PC-9 (cell line): ENCODE measurements around the gene GMEB1. TPM values are rescaled to one million over a fixed set of nuclear protein-coding genes. Genes with fewer than 3 reads are reported as not detected.
"Not testable (repeated sequence)": the region's sequence is repeated elsewhere in the genome, so short reads cannot be mapped to it uniquely, and the experiment has no call there.

Experiments used
- BruUV-seq: library from RNA; stranded (reverse); fragments of 400-500 nt; replicated peaks from 2 replicates; lab custom pipeline; 2021; lab: Mats Ljungman, UMichigan
- CTCF ChIA-PET: fragments of 300-600 bp; sonication (Branson Sonifier 250); formaldehyde crosslinking; loops from one replicate; lab custom pipeline; 2022; ENCODE audit warnings: antibody characterized with exemption; lab: Charles Lee
- POLR2A ChIA-PET: fragments of 300-600 bp; sonication (Branson Sonifier 250); formaldehyde crosslinking; loops from one replicate; lab custom pipeline; 2022; ENCODE audit warnings: antibody characterized with exemption; ENCODE audit not compliant: unreplicated experiment; lab: Charles Lee
- DNase-seq, 2 experiments: peaks; one replicate each; pipeline versions ENCODE4 v3.0.0 to v3.0.0-alpha.2; 2015 to 2022; ENCODE audit warnings: mixed read lengths in 1 of 2
- H2AFZ ChIP-seq: fragments of 200-600 bp; sonication (generic); 2 replicates; pipeline ENCODE4 v1.8.1; 2017; ENCODE audit warnings: antibody characterized with exemption
- H3F3A ChIP-seq: fragments of 200-600 bp; sonication (generic); 2 replicates; pipeline ENCODE4 v1.8.1; 2017; ENCODE audit warnings: antibody characterized with exemption, mild to moderate bottlenecking, low read depth; ENCODE audit not compliant: insufficient read depth
- H3K27ac ChIP-seq: fragments of 200-600 bp; sonication (generic); 2 replicates; pipeline ENCODE4 v1.6.1; 2016; ENCODE audit warnings: mixed run types
- H3K27me3 ChIP-seq: fragments of 200-600 bp; sonication (generic); 2 replicates; pipeline ENCODE4 v1.6.1; 2016; ENCODE audit warnings: low read depth, mixed run types; ENCODE audit not compliant: insufficient read depth
- H3K36me3 ChIP-seq: fragments of 200-600 bp; sonication (generic); 2 replicates; pipeline ENCODE4 v1.6.1; 2016; ENCODE audit warnings: low read depth, mixed run types
- H3K4me1 ChIP-seq: fragments of 200-600 bp; sonication (generic); replicated peaks from 2 replicates; pipeline ENCODE4 v1.6.1; 2016; ENCODE audit warnings: mixed run types; ENCODE audit not compliant: insufficient read depth
- H3K4me2 ChIP-seq: fragments of 200-600 bp; sonication (generic); 2 replicates; pipeline ENCODE4 v1.6.1; 2017; ENCODE audit warnings: mixed run types
- H3K4me3 ChIP-seq: fragments of 200-600 bp; sonication (generic); 2 replicates; pipeline ENCODE4 v1.6.1; 2016; ENCODE audit warnings: mixed run types
- H3K79me2 ChIP-seq: fragments of 200-600 bp; sonication (generic); 2 replicates; pipeline ENCODE4 v1.6.1; 2017; ENCODE audit warnings: low read depth, mixed run types
- H3K9me2 ChIP-seq: fragments of 200-600 bp; sonication (generic); 2 replicates; pipeline ENCODE4 v1.8.1; 2017; ENCODE audit warnings: mild to moderate bottlenecking; ENCODE audit not compliant: insufficient read depth
- H3K9me3 ChIP-seq: fragments of 200-600 bp; sonication (generic); 2 replicates; pipeline ENCODE4 v1.8.1; 2016; ENCODE audit warnings: low read depth; ENCODE audit not compliant: insufficient read depth
- H4K20me1 ChIP-seq: fragments of 200-600 bp; sonication (generic); 2 replicates; pipeline ENCODE4 v1.8.1; 2017; ENCODE audit not compliant: insufficient read depth
- EZH2 ChIP-seq: fragments of 200-600 bp; sonication (generic); IDR thresholded peaks from 2 replicates; pipeline ENCODE4 v1.8.0; 2017; ENCODE audit warnings: antibody characterized with exemption, low read depth
- intact Hi-C: fragments of 100-400 bp; cut with micrococcal nuclease; formaldehyde crosslinking; loops from one replicate; pipeline ENCODE4 v1.10.0; 2022; ENCODE audit not compliant: unreplicated experiment
- total RNA-seq: library from RNA; stranded (reverse); gene quantifications from 2 replicates; pipeline ENCODE4 v1.2.3, GENCODE V29; 2021
- TF ChIP-seq, protein P1 (sequence below): fragments of 200-600 bp; sonication (generic); conservative IDR thresholded peaks from 2 replicates; pipeline ENCODE4 v1.6.1; 2017; ENCODE audit warnings: mixed run types, antibody characterized with exemption, mild to moderate bottlenecking, moderate library complexity

Gene GMEB1
- total RNA-seq, 1 experiment from 2014 or later: 9.7 TPM

GRCh38 chr1:28653870-28654269 is 14.7 kb upstream of the GMEB1 start:
- H3K27me3 ChIP-seq, CTCF ChIA-PET, intact Hi-C loops, H3K9me3 ChIP-seq, H2AFZ ChIP-seq, H3F3A ChIP-seq, H3K9me2 ChIP-seq, H3K4me3 ChIP-seq, BruUV-seq, H3K27ac ChIP-seq, H3K79me2 ChIP-seq, H3K4me2 ChIP-seq, H3K4me1 ChIP-seq, POLR2A ChIA-PET, H3K36me3 ChIP-seq, H4K20me1 ChIP-seq: not testable (repeated sequence)
- TF ChIP-seq, protein P1, sequence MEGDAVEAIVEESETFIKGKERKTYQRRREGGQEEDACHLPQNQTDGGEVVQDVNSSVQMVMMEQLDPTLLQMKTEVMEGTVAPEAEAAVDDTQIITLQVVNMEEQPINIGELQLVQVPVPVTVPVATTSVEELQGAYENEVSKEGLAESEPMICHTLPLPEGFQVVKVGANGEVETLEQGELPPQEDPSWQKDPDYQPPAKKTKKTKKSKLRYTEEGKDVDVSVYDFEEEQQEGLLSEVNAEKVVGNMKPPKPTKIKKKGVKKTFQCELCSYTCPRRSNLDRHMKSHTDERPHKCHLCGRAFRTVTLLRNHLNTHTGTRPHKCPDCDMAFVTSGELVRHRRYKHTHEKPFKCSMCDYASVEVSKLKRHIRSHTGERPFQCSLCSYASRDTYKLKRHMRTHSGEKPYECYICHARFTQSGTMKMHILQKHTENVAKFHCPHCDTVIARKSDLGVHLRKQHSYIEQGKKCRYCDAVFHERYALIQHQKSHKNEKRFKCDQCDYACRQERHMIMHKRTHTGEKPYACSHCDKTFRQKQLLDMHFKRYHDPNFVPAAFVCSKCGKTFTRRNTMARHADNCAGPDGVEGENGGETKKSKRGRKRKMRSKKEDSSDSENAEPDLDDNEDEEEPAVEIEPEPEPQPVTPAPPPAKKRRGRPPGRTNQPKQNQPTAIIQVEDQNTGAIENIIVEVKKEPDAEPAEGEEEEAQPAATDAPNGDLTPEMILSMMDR: peak; percentile 51
- peak in 1 of 2 experiments; percentile 33 for DNase-seq

GRCh38 chr1:28655448-28656311 is 12.9 kb upstream of the GMEB1 start:
- not testable (repeated sequence) for H3K4me3 ChIP-seq
- CTCF ChIA-PET: interaction anchor here (0.6 kb wide), 1 partner anchor 40 kb away, joined by 3 read pairs; no protein-coding TSS in a partner anchor

DNA sequence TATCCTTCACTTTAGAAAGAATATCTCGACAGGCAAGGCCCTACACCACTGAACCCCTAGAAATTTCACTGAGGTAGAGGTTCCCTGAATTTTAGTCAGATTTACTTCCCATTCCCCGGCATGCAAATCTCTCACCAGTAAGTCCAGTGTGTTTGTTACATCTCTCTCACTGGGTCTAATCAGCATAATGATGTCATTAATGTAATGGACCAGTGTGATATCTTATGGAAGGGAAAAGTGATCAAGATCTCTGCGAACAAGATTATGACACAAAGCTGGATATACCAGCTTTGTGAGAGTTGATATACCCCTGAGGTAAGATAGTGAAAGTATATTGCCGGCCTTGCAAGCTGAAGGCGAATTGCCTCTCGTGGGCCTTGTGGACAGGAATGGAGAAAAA is 12.2 kb upstream of the GMEB1 start:
- intact Hi-C loops: no loop called here
- Histone ChIP-seq H4K20me1 (no peaks in the 10 kb centered on the region), H3K9me2 (no peaks in the 10 kb centered on the region), H3K79me2 (no peaks in the 10 kb centered on the region), H3K4me3 (no peak overlapping the region), H3K27me3 (no peaks in the 10 kb centered on the region), H3F3A (no peaks in the 10 kb centered on the region), H3K4me1 (no peaks in the 10 kb centered on the region), H3K9me3 (no peaks in the 10 kb centered on the region), H3K27ac (no peak overlapping the region), H3K4me2 (no peak overlapping the region), H2AFZ (no peak overlapping the region), H3K36me3 (no peaks in the 10 kb centered on the region)
- DNase-seq: no peak
- CTCF ChIA-PET: interaction anchor here (0.7 kb wide), 1 partner anchor 128 kb away, joined by 3 read pairs; no protein-coding TSS in a partner anchor
- POLR2A ChIA-PET: no interaction called here
- no peak for TF ChIP-seq EZH2
- TF ChIP-seq, protein P1: no peak
- no TSS peak for BruUV-seq

More at GRCh38 chr1:28655448-28656311, 12.9 kb upstream of the GMEB1 start:
- DNase-seq, H3K9me3 ChIP-seq, H3K4me2 ChIP-seq, H3K79me2 ChIP-seq, H3K27ac ChIP-seq, H3F3A ChIP-seq, BruUV-seq, POLR2A ChIA-PET, H3K4me1 ChIP-seq, H3K27me3 ChIP-seq, H2AFZ ChIP-seq, H3K36me3 ChIP-seq, intact Hi-C loops, H3K9me2 ChIP-seq, H4K20me1 ChIP-seq: not testable (repeated sequence)
